MCF 10A (cell line): Measurements from ENCODE around the gene COBL. TPM values are rescaled to one million over a fixed set of nuclear protein-coding genes. Genes with fewer than 3 reads are reported as not detected.
A peak's percentile ranks its signal among the peaks of the same experiment; 100 is the strongest.

Experiments
- BruUV-seq: library from RNA; stranded (reverse); fragments of 400-500 nt; replicated peaks from 2 replicates; lab custom pipeline; 2021; lab: Mats Ljungman, UMichigan
- CTCF ChIA-PET: fragments of 300-600 bp; sonication (Branson Sonifier 250); formaldehyde crosslinking; extraction: SDS; loops from one replicate; lab custom pipeline; 2021; ENCODE audit warnings: antibody characterized with exemption, inconsistent platforms; lab: Yijun Ruan, JAX
- POLR2A ChIA-PET: fragments of 300-600, 350-650 bp; sonication (Branson Sonifier 250); formaldehyde crosslinking; extraction: SDS; loops from one replicate; lab custom pipeline; 2020; ENCODE audit warnings: antibody characterized with exemption, inconsistent platforms; lab: Yijun Ruan, JAX
- DNase-seq: peaks from one replicate; pipeline ENCODE4 v3.0.0-alpha.2; 2018; ENCODE audit not compliant: unreplicated experiment
- H3K27ac Mint-ChIP-seq: one replicate; pipeline ENCODE4 v1.8.0; 2022; ENCODE audit warnings: mild to moderate bottlenecking, low read depth, mixed read lengths; ENCODE audit not compliant: unreplicated experiment
- H3K27me3 Mint-ChIP-seq: one replicate; pipeline ENCODE4 v1.8.0; 2022; ENCODE audit warnings: mixed read lengths; ENCODE audit not compliant: insufficient read depth, unreplicated experiment
- H3K36me3 Mint-ChIP-seq: one replicate; pipeline ENCODE4 v1.8.0; 2022; ENCODE audit warnings: mild to moderate bottlenecking, moderate library complexity, mixed read lengths; ENCODE audit not compliant: insufficient read depth, unreplicated experiment
- H3K4me1 Mint-ChIP-seq: one replicate; pipeline ENCODE4 v1.8.0; 2022; ENCODE audit warnings: mixed read lengths; ENCODE audit not compliant: insufficient read depth, unreplicated experiment
- H3K4me3 Mint-ChIP-seq: one replicate; pipeline ENCODE4 v1.8.0; 2022; ENCODE audit warnings: mild to moderate bottlenecking, moderate library complexity, mixed read lengths; ENCODE audit not compliant: unreplicated experiment
- H3K9me3 Mint-ChIP-seq: one replicate; pipeline ENCODE4 v1.8.0; 2022; ENCODE audit warnings: mixed read lengths; ENCODE audit not compliant: unreplicated experiment
- intact Hi-C: fragments of 100-400 bp; cut with micrococcal nuclease; formaldehyde crosslinking; loops from 2 replicates; pipeline ENCODE4 v1.14.1; 2022
- total RNA-seq: library from RNA; stranded (reverse); gene quantifications from 2 replicates; pipeline ENCODE4 v1.2.3, GENCODE V29; 2022
- TF ChIP-seq, protein P1 (sequence below): fragments of 200-600 bp; IDR thresholded peaks from one replicate; pipeline ENCODE4 v1.8.0; 2022; ENCODE audit warnings: antibody characterized with exemption, mild to moderate bottlenecking; ENCODE audit not compliant: unreplicated experiment

COBL gene
- total RNA-seq, 1 experiment from 2014 or later: 12.3 TPM

DNA sequence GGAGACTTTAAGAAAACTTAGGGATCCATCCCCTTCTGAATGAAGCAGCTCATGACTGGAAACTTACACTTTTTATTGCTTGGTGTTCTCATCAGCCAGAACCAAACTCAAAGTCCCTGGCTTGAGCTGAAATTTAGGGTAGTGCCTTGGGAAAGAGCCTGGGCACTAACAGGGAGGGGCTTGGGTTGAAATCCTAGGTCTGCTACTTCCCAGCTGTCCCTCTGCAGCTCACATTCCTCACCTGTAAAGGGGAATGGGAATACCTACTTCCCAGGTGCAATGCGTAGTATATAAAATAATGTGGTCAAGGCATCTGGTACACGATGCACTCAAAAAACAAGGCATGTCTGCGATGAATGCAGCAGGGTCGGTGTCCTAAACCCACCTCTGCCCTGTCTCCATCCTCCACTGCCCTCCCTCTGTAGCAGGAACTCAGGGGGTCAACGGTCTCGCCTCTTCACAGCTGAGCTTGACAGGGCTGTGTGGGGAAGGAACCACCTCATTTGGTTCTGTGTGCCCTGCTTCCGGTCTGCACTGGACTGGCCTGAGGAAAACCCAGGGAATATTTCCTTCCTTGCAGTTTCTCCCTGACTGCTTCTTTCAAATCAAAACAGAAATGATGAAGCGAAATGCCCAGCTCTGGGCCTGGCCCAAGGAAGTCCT, 80.0 kb downstream of the COBL start:
- intact Hi-C loops: no loop called here
- no peak overlapping the region for H3K4me3 Mint-ChIP-seq
- TF ChIP-seq, protein P1, sequence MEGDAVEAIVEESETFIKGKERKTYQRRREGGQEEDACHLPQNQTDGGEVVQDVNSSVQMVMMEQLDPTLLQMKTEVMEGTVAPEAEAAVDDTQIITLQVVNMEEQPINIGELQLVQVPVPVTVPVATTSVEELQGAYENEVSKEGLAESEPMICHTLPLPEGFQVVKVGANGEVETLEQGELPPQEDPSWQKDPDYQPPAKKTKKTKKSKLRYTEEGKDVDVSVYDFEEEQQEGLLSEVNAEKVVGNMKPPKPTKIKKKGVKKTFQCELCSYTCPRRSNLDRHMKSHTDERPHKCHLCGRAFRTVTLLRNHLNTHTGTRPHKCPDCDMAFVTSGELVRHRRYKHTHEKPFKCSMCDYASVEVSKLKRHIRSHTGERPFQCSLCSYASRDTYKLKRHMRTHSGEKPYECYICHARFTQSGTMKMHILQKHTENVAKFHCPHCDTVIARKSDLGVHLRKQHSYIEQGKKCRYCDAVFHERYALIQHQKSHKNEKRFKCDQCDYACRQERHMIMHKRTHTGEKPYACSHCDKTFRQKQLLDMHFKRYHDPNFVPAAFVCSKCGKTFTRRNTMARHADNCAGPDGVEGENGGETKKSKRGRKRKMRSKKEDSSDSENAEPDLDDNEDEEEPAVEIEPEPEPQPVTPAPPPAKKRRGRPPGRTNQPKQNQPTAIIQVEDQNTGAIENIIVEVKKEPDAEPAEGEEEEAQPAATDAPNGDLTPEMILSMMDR: no peak
- no peaks in the 10 kb centered on the region for H3K9me3 Mint-ChIP-seq
- H3K4me1 Mint-ChIP-seq: no peaks in the 10 kb centered on the region
- no TSS peak for BruUV-seq
- H3K36me3 Mint-ChIP-seq: no peaks in the 10 kb centered on the region
- no peak overlapping the region for H3K27ac Mint-ChIP-seq
- CTCF ChIA-PET: interaction anchor here (1.0 to 2.4 kb wide), 3 partner anchors 11 to 130 kb away, joined by 6 to 8 read pairs (median 7); no protein-coding TSS in a partner anchor
- DNase-seq: no peak
- POLR2A ChIA-PET: no interaction called here
- no peaks in the 10 kb centered on the region for H3K27me3 Mint-ChIP-seq

DNA sequence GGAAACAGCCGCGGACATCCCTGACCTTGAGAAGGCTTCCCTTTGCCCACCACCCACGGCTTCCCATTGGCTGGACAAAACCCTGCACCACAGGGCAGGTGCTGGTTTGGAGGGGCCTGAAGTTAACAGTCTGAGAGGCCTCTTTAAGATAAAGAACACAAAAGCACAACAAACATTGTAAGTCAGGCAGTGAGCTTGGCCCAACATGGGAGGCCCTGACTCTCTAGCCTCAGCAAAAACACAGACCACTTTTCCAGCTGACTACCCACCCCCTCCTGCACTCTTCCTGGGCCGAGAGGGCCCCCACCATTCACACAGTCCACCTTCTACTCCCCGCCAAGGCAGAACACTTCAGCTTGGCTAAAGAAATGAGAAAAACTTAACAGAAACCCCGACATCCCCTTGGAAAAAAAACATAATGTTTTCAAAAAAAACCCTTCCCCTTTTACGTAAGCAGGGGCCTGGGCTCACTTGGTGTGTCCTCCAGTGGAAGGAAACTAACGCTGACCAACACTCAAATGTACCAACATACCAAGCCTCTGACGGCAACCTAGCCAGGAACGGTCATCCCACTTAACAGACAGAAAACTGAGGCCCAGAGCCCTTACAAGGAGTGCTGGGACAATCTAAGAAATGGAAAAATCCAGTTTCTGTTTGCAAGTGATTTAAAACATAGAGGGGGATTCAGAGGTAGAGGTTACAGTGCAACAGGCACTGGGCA, 80.9 kb downstream of the COBL start:
- Mint-ChIP-seq H3K27ac (no peak overlapping the region), H3K4me1 (no peaks in the 10 kb centered on the region), H3K4me3 (no peak overlapping the region), H3K27me3 (peaks cover 1% of the 10 kb centered on the region), H3K9me3 (no peaks in the 10 kb centered on the region), H3K36me3 (no peaks in the 10 kb centered on the region)
- ChIA-PET POLR2A (no interaction called here), CTCF (interaction anchor here (2.2 to 2.4 kb wide), 2 partner anchors 10 to 73 kb away, joined by 7 to 8 read pairs; no protein-coding TSS in a partner anchor)
- intact Hi-C loops: no loop called here
- no peak for DNase-seq
- TF ChIP-seq, protein P1: no peak
- BruUV-seq: no TSS peak

DNA sequence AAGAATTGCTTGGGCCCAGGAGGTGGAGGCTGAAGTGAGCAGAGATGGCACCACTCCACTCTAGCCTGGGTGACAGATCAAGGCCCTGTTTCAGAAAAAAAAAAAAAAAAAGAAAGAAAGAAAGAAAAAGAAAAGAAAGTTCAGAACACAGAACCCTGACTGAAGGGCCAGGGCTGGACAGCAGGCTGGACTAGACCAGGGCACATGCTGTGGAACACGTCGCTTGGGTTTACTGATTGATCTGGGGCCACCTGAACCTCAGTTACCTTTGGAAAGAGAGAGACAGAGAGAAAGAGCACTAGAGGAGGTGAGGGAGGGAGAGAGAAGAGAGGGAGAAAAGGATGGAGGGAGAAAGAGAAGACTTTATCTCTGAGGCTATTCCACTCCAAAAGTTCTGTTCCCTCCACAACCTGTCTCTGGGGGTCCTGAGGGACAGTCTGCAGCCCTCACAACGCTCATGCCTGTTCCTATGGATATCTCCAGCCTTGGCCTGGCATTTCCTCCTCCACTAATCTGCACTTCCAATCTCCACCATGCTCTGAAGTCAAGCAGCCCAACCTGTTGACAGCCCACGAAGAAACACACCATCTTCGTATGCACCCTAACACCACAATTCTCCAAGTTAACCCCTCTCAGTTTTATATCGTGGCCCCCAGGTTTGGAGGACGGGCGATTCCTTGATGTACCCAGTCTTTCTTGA, 81.8 kb downstream of the COBL start:
- no peak overlapping the region for H3K4me3 Mint-ChIP-seq
- ChIA-PET CTCF (interaction anchor here (0.6 kb wide), 1 partner anchor 1030 kb away, joined by 4 read pairs; no protein-coding TSS in a partner anchor), POLR2A (no interaction called here)
- no peaks in the 10 kb centered on the region for H3K36me3 Mint-ChIP-seq
- DNase-seq: no peak
- no peak overlapping the region for H3K27ac Mint-ChIP-seq
- peaks cover 11% of the 10 kb centered on the region for H3K27me3 Mint-ChIP-seq
- no peaks in the 10 kb centered on the region for H3K9me3 Mint-ChIP-seq
- H3K4me1 Mint-ChIP-seq: no peaks in the 10 kb centered on the region
- TF ChIP-seq, protein P1: no peak
- intact Hi-C loops: no loop called here
- no TSS peak for BruUV-seq

DNA sequence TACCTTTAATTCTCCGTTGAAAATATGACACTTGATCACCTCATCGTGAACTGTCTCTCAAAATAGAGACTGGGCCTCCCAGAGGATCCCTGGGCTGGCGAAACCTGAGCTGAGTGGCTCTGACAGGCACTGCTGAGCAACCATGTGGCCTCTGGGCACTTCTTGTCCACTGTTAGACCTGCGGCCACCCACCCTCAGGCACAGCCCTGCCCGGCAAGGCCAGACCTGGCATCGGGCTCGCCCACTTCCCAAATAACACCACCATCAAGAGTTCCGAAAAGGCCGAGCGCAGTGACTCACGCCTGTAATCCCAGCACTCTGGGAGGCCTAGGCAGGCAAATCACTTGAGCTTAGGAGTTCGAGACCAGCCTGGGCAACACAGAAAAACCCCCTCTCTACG, 82.5 kb downstream of the COBL start:
- no peak overlapping the region for H3K27ac Mint-ChIP-seq
- intact Hi-C loops: no loop called here
- no peaks in the 10 kb centered on the region for H3K4me1 Mint-ChIP-seq
- H3K9me3 Mint-ChIP-seq: no peaks in the 10 kb centered on the region
- TF ChIP-seq, protein P1: no peak
- peaks cover 11% of the 10 kb centered on the region for H3K27me3 Mint-ChIP-seq
- ChIA-PET POLR2A (no interaction called here), CTCF (interaction anchor here (0.6 kb wide), 1 partner anchor 1029 kb away, joined by 4 read pairs; no protein-coding TSS in a partner anchor)
- H3K4me3 Mint-ChIP-seq: no peak overlapping the region
- peak; percentile 37 for DNase-seq
- H3K36me3 Mint-ChIP-seq: no peaks in the 10 kb centered on the region
- BruUV-seq: no TSS peak
